Astrocyte (in vitro differentiated cells and primary cell): ENCODE results near the gene WFS1.

Source experiments
- CTCF ChIP-seq: IDR thresholded peaks from 2 replicates; pipeline ENCODE4 v1.5.1; 2011; ENCODE audit warnings: low read depth, mild to moderate bottlenecking, inconsistent platforms, low read length, moderate library complexity; ENCODE audit not compliant: insufficient read depth
- EZH2 ChIP-seq: IDR thresholded peaks from 2 replicates; pipeline ENCODE4 v1.6.1; 2012; ENCODE audit warnings: mild to moderate bottlenecking, low read length, inconsistent platforms; ENCODE audit not compliant: insufficient read depth

- TF ChIP-seq CTCF (no peak), EZH2 (no peak)
These were observed 44.9 kb upstream of the WFS1 start for GRCh38 chr4:6224735-6225134.
